ENCODE measurements around the gene DCLRE1B. TPM values are rescaled to one million over a fixed set of nuclear protein-coding genes. Genes with fewer than 3 reads are reported as not detected.
A peak's percentile ranks its signal among the peaks of the same experiment; 100 is the strongest.

Gene DCLRE1B
- total RNA-seq, 1 donor: 4.7 TPM

GRCh38 chr1:113930499-113931161 lies 25.5 kb downstream of the DCLRE1B start:
- peak; percentile 72 for DNase-seq (ENCODE audit: low read depth)
- H3K4me3 ChIP-seq (ENCODE audit: low read depth, low read length): peak overlapping the region; percentile 77
- TF ChIP-seq, protein P1, sequence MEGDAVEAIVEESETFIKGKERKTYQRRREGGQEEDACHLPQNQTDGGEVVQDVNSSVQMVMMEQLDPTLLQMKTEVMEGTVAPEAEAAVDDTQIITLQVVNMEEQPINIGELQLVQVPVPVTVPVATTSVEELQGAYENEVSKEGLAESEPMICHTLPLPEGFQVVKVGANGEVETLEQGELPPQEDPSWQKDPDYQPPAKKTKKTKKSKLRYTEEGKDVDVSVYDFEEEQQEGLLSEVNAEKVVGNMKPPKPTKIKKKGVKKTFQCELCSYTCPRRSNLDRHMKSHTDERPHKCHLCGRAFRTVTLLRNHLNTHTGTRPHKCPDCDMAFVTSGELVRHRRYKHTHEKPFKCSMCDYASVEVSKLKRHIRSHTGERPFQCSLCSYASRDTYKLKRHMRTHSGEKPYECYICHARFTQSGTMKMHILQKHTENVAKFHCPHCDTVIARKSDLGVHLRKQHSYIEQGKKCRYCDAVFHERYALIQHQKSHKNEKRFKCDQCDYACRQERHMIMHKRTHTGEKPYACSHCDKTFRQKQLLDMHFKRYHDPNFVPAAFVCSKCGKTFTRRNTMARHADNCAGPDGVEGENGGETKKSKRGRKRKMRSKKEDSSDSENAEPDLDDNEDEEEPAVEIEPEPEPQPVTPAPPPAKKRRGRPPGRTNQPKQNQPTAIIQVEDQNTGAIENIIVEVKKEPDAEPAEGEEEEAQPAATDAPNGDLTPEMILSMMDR (IDR thresholded peaks at IDR 0.05; ENCODE audit: insufficient read depth, low read depth, low read length): no peak

DNA sequence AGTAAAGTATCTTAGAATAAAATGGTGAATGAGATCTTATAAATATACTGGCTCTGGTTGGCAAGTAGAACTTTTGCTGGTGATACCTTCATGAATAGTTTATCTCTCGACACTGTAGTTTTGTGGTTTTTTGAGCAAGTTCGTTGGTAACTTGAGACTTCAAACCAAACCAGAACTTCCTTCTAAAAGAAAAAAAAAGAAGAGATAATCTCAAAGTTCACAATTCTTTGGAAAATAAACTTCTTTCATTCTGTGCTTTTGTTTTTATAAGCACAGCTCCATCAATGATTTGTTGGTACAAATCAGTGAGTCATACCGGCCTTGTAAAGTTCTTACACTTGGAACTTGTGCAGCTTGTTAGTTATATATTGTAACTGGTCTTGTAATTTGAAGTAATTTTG lies 26.3 kb downstream of the DCLRE1B start:
- peak; percentile 64 for DNase-seq (ENCODE audit: low read depth)
- H3K4me3 ChIP-seq (ENCODE audit: low read depth, low read length): peak overlapping the region; percentile 77
- TF ChIP-seq, protein P1 (IDR thresholded peaks at IDR 0.05; ENCODE audit: insufficient read depth, low read depth, low read length): no peak

DNA sequence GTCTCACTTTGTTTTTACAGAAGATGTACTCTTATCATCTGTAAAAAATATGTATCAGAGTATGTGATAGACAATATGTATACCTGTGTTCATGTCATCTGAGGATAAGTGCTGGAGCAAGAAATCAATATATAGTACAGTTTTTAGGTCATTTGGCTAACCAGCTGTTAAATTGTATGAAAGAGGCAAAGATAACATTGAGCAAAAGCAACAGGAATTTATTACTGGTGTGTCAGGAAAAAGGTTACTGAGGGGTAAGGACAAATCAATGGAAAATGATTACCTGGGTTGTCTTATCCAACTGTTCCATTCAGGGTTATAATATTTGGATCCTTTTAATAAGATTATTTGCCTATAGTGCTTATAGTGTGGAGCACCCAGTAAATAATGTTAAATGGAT lies 28.9 kb downstream of the DCLRE1B start:
- H3K4me3 ChIP-seq (ENCODE audit: low read depth, low read length): no peak overlapping the region
- no peak for DNase-seq (ENCODE audit: low read depth)
- TF ChIP-seq, protein P1 (IDR thresholded peaks at IDR 0.05; ENCODE audit: insufficient read depth, low read depth, low read length): no peak

- H3K4me3 ChIP-seq (ENCODE audit: low read depth, low read length): no peak overlapping the region
- no peak for DNase-seq (ENCODE audit: low read depth)
- TF ChIP-seq, protein P1 (IDR thresholded peaks at IDR 0.05; ENCODE audit: insufficient read depth, low read depth, low read length): no peak
Measured at GRCh38 chr1:113934511-113935055, 29.5 kb downstream of the DCLRE1B start.

DNA sequence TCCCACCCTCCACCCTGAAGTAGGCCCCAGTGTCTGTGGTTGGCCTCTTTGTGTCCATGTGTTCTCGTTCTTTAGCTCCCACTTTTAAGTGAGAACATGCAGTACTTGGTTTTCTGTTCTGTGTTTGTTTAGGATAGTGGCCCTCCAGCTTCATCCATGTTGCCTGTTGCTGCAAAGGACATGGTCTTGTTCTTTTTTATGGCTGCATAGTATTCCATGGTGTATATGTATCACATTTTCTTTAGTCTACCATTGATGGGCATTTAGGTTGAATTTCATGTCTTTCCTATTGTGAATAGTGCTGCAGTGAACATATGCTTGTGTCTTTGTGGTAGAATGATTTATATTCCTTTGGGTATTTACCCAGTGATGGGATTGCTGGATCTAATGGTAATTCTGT lies 30.1 kb downstream of the DCLRE1B start:
- TF ChIP-seq, protein P1 (IDR thresholded peaks at IDR 0.05; ENCODE audit: insufficient read depth, low read depth, low read length): no peak
- DNase-seq (ENCODE audit: low read depth): no peak
- no peak overlapping the region for H3K4me3 ChIP-seq (ENCODE audit: low read depth, low read length)

GRCh38 chr1:113935970-113936369 lies 30.8 kb downstream of the DCLRE1B start:
- H3K4me3 ChIP-seq (ENCODE audit: low read depth, low read length): no peak overlapping the region
- no peak for DNase-seq (ENCODE audit: low read depth)
- TF ChIP-seq, protein P1 (IDR thresholded peaks at IDR 0.05; ENCODE audit: insufficient read depth, low read depth, low read length): no peak
